Endothelial cell of umbilical vein (primary cell): ENCODE data around the gene C10orf88.

Experiments
- CTCF ChIP-seq, 2 donors: IDR thresholded peaks; 1 replicate in 1 of 2; 2 replicates in 1 of 2; pipeline ENCODE4 v1.5.1; 2011; ENCODE audit warnings: low read length in 2 of 2, mild to moderate bottlenecking in 2 of 2, moderate library complexity in 2 of 2, control low read depth in 1 of 2, inconsistent platforms in 1 of 2, low read depth in 1 of 2; ENCODE audit not compliant: insufficient read depth in 1 of 2; ENCODE audit errors: extremely low read depth in 1 of 2
- EZH2 ChIP-seq: IDR thresholded peaks from 2 replicates; pipeline ENCODE4 v1.6.1; 2012; ENCODE audit warnings: borderline replicate concordance, low read depth, mild to moderate bottlenecking, moderate library complexity, low read length, inconsistent platforms; ENCODE audit not compliant: severe bottlenecking
- JUN ChIP-seq: IDR thresholded peaks from 2 replicates; pipeline ENCODE4 v1.6.1; 2011; ENCODE audit warnings: borderline replicate concordance, low read depth; ENCODE audit not compliant: insufficient read length, insufficient read depth
- MAX ChIP-seq: IDR thresholded peaks from 2 replicates; pipeline ENCODE4 v1.6.1; 2011; ENCODE audit not compliant: insufficient read depth, insufficient read length
- POLR2A ChIP-seq: IDR thresholded peaks from 2 replicates; pipeline ENCODE4 v1.6.1; 2012; ENCODE audit warnings: low read depth, mild to moderate bottlenecking, control low read depth, low read length
- POLR2AphosphoS5 ChIP-seq: IDR thresholded peaks from 2 replicates; pipeline ENCODE4 v1.6.1; 2012; ENCODE audit warnings: low read depth, mild to moderate bottlenecking, control low read depth, low read length, moderate library complexity; ENCODE audit not compliant: insufficient read depth

GRCh38 chr10:122992031-122992585, 38.1 kb upstream of the C10orf88 start:
- TF ChIP-seq POLR2A: no peak
- no peak for TF ChIP-seq CTCF (IDR thresholded peaks at IDR 0.05; ENCODE audit: extremely low read depth in 1 of 2, insufficient read depth in 1 of 2, low read depth in 1 of 2, low read length in 2 of 2)
- TF ChIP-seq EZH2: no peak
- TF ChIP-seq POLR2AphosphoS5: no peak
- TF ChIP-seq MAX: no peak
- no peak for TF ChIP-seq JUN
